Inflammatory macrophage treated with lipopolysaccharide for 1 hour (primary cell): ENCODE data around the gene ARFIP1.

Experiments used
- DNase-seq, 2 donors: peaks; one replicate each; pipeline ENCODE4 v3.0.0-alpha.2; 2020 to 2022

The ARFIP1 gene

GRCh38 chr4:152900395-152900794, 120.6 kb downstream of the ARFIP1 start:
- DNase-seq: no peak

- DNase-seq: no peak
These were observed 121.5 kb downstream of the ARFIP1 start for GRCh38 chr4:152901205-152901604.

GRCh38 chr4:152903658-152904057, 123.9 kb downstream of the ARFIP1 start:
- DNase-seq: no peak

GRCh38 chr4:152909901-152910300, 130.1 kb downstream of the ARFIP1 start:
- no peak for DNase-seq

- no peak for DNase-seq
These were observed 130.8 kb downstream of the ARFIP1 start for GRCh38 chr4:152910521-152910920.

- no peak for DNase-seq
These were observed 138.0 kb downstream of the ARFIP1 start for GRCh38 chr4:152917543-152918395.

GRCh38 chr4:152919826-152920225, 140.1 kb downstream of the ARFIP1 start:
- no peak for DNase-seq

- DNase-seq: no peak
These were observed 141.0 kb downstream of the ARFIP1 start for GRCh38 chr4:152920768-152921167.

GRCh38 chr4:152921284-152921683, 141.5 kb downstream of the ARFIP1 start:
- no peak for DNase-seq

- DNase-seq: no peak
These were observed 146.1 kb downstream of the ARFIP1 start for GRCh38 chr4:152925851-152926250.

- no peak for DNase-seq
These were observed 147.2 kb downstream of the ARFIP1 start for GRCh38 chr4:152926959-152927358.

GRCh38 chr4:152927737-152928136, 148.0 kb downstream of the ARFIP1 start:
- no peak for DNase-seq

- DNase-seq: no peak
These were observed 148.5 kb downstream of the ARFIP1 start for GRCh38 chr4:152928286-152928685.

GRCh38 chr4:152929888-152930287, 150.1 kb downstream of the ARFIP1 start:
- no peak for DNase-seq

- no peak for DNase-seq
These were observed 155.4 kb downstream of the ARFIP1 start for GRCh38 chr4:152935143-152935542.

- DNase-seq: no peak
These were observed 156.1 kb downstream of the ARFIP1 start, which contains the start of gene FHDC1 for GRCh38 chr4:152935631-152936445. TSS of gene FHDC1 (plus strand) at chr4:152936323. CDS start at chr4:152943058, 6,735 bp downstream.

GRCh38 chr4:152936446-152937335, 156.9 kb downstream of the ARFIP1 start:
- peak in 1 of 2 donors; percentile 10 for DNase-seq

- peak in 1 of 2 donors; percentile 9 for DNase-seq
These were observed 157.8 kb downstream of the ARFIP1 start for GRCh38 chr4:152937336-152938236.

- no peak for DNase-seq
These were observed 158.6 kb downstream of the ARFIP1 start for GRCh38 chr4:152938237-152938947.

GRCh38 chr4:152939621-152940020, 159.9 kb downstream of the ARFIP1 start:
- DNase-seq: no peak

GRCh38 chr4:152940461-152940860, 160.7 kb downstream of the ARFIP1 start:
- DNase-seq: no peak
